Keratinocyte (primary cell): ENCODE data around the gene MYBPC2. TPM values are rescaled to one million over a fixed set of nuclear protein-coding genes. Genes with fewer than 3 reads are reported as not detected.
"Not testable (repeated sequence)": the region's sequence is repeated elsewhere in the genome, so short reads cannot be mapped to it uniquely, and the experiment has no call there.

Experiments
- DNase-seq: peaks from one replicate; pipeline ENCODE4 v3.0.0-alpha.2; 2011; ENCODE audit warnings: low read depth, missing footprints, low spot score
- FAIRE-seq: peaks from 2 replicates; lab custom pipeline; 2011; peaks lifted over from hg19 to GRCh38; lab: Jason Lieb, UNC
- H2AFZ ChIP-seq: 2 replicates; pipeline ENCODE4 v1.6.0; 2012; ENCODE audit warnings: low read length, control low read depth, inconsistent platforms; ENCODE audit not compliant: control insufficient read depth
- H3K27ac ChIP-seq: 2 replicates; pipeline ENCODE4 v1.5.1; 2011; ENCODE audit warnings: low read length; ENCODE audit not compliant: control insufficient read depth, insufficient read depth
- H3K27me3 ChIP-seq: 3 replicates; pipeline ENCODE4 v1.6.0; 2011; ENCODE audit warnings: low read length; ENCODE audit not compliant: control insufficient read depth, insufficient read depth; ENCODE audit errors: extremely low read depth
- H3K36me3 ChIP-seq, 2 experiments: 2 replicates in 1 of 2; 3 replicates in 1 of 2; pipeline ENCODE4 v1.5.1; 2011; ENCODE audit warnings: low read length in 2 of 2, mild to moderate bottlenecking in 1 of 2; ENCODE audit not compliant: control insufficient read depth in 2 of 2, insufficient read depth in 2 of 2; ENCODE audit errors: extremely low read depth in 1 of 2
- H3K4me1 ChIP-seq: 3 replicates; pipeline ENCODE4 v1.5.1; 2011; ENCODE audit warnings: low read length; ENCODE audit not compliant: control insufficient read depth, insufficient read depth; ENCODE audit errors: extremely low read depth
- H3K4me2 ChIP-seq: 3 replicates; pipeline ENCODE4 v1.6.0; 2011; ENCODE audit warnings: low read depth, low read length; ENCODE audit not compliant: control insufficient read depth, insufficient read depth; ENCODE audit errors: extremely low read depth
- H3K4me3 ChIP-seq, 3 experiments: fragments of 200-600 bp in 1 of 3; sonication (generic) in 1 of 3; 2 replicates in 2 of 3; 3 replicates in 1 of 3; pipeline ENCODE4 v1.5.1; 2011 to 2016; ENCODE audit warnings: low read length in 3 of 3, mild to moderate bottlenecking in 3 of 3, control low read depth in 2 of 3, inconsistent platforms in 1 of 3, low read depth in 1 of 3, mixed read lengths in 1 of 3, mixed run types in 1 of 3, moderate library complexity in 1 of 3; ENCODE audit not compliant: control insufficient read depth in 2 of 3, insufficient read depth in 2 of 3; ENCODE audit errors: extremely low read depth in 1 of 3
- H3K79me2 ChIP-seq: 2 replicates; pipeline ENCODE4 v1.6.0; 2012; ENCODE audit warnings: low read length; ENCODE audit not compliant: control insufficient read depth, insufficient read depth
- H3K9ac ChIP-seq: 3 replicates; pipeline ENCODE4 v1.6.0; 2011; ENCODE audit warnings: low read length; ENCODE audit not compliant: control insufficient read depth, insufficient read depth; ENCODE audit errors: extremely low read depth
- H3K9me1 ChIP-seq: 3 replicates; pipeline ENCODE4 v1.6.0; 2011; ENCODE audit warnings: low read length; ENCODE audit not compliant: control insufficient read depth, insufficient read depth; ENCODE audit errors: extremely low read depth
- H3K9me3 ChIP-seq: 2 replicates; pipeline ENCODE4 v1.5.1; 2012; ENCODE audit warnings: low read depth, low read length; ENCODE audit not compliant: control insufficient read depth
- H4K20me1 ChIP-seq: 3 replicates; pipeline ENCODE4 v1.6.0; 2011; ENCODE audit warnings: low read length; ENCODE audit not compliant: control insufficient read depth, insufficient read depth; ENCODE audit errors: extremely low read depth
- EZH2 ChIP-seq: IDR thresholded peaks from one replicate; pipeline ENCODE4 v1.6.1; 2012; ENCODE audit warnings: inconsistent platforms, mild to moderate bottlenecking, low read length, moderate library complexity
- dilution Hi-C: fragments of 300-500 bp; cut with MboI; formaldehyde crosslinking; loops from one replicate; pipeline ENCODE4 v1.7.0; 2020; ENCODE audit warnings: low sequenced_read_pairs; ENCODE audit not compliant: extremely low pct_ligation_motif_present
- polyA plus RNA-seq, 5 experiments: library from polyadenylated mRNA; depleted of rRNA in 3 of 5; stranded (reverse) in 3 of 5; stranded (forward) in 1 of 5; unstranded in 1 of 5; fragments of >200 nt; gene quantifications; 1 replicate in 1 of 5; 2 replicates in 3 of 5; 3 replicates in 1 of 5; pipeline versions ENCODE4 v1.2.1 to v1.2.3, GENCODE V29; 2011 to 2012; ENCODE audit warnings: missing spikeins in 2 of 5, low read depth in 1 of 5, low replicate concordance in 1 of 5
- TF ChIP-seq, protein P1 (sequence below), 3 experiments: IDR thresholded peaks in 1 of 3; conservative IDR thresholded peaks in 1 of 3; optimal IDR thresholded peaks in 1 of 3; 2 replicates in 2 of 3; 3 replicates in 1 of 3; pipeline versions ENCODE3 to v1.5.1; 2011; ENCODE audit warnings: low read length in 3 of 3, mild to moderate bottlenecking in 3 of 3, moderate library complexity in 2 of 3, control low read depth in 1 of 3, inconsistent platforms in 1 of 3; ENCODE audit not compliant: insufficient read depth in 2 of 3; ENCODE audit errors: extremely low read depth in 1 of 3

Gene MYBPC2
- polyA plus RNA-seq, 1 donor (not counting 4 experiments of a cell fraction or from before 2014, with no cell fraction given): not detected

DNA sequence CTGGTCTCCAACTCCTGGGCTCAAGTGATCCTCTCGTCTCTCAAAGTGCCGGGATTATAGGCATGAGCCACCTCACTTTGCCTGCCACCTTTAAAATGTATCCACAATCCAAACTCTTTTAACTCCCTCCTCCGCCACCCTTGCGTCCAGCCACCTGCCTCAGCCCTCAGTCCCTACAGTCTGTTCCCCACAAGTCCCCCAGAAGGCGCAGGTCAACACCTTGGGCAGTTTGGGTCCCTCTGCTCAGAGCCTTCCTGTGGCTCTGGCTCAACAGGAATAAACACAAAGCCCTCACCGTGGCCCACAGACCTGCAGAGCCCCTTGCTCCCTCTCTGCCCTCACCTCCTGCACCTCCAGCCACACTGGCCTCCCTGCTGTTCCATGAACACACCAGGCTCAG, 36.1 kb downstream of the MYBPC2 start:
- no peaks in the 10 kb centered on the region for H3K9me1 ChIP-seq
- no peaks in the 10 kb centered on the region for H3K4me1 ChIP-seq
- H3K9me3 ChIP-seq: no peaks in the 10 kb centered on the region
- TF ChIP-seq, protein P1, sequence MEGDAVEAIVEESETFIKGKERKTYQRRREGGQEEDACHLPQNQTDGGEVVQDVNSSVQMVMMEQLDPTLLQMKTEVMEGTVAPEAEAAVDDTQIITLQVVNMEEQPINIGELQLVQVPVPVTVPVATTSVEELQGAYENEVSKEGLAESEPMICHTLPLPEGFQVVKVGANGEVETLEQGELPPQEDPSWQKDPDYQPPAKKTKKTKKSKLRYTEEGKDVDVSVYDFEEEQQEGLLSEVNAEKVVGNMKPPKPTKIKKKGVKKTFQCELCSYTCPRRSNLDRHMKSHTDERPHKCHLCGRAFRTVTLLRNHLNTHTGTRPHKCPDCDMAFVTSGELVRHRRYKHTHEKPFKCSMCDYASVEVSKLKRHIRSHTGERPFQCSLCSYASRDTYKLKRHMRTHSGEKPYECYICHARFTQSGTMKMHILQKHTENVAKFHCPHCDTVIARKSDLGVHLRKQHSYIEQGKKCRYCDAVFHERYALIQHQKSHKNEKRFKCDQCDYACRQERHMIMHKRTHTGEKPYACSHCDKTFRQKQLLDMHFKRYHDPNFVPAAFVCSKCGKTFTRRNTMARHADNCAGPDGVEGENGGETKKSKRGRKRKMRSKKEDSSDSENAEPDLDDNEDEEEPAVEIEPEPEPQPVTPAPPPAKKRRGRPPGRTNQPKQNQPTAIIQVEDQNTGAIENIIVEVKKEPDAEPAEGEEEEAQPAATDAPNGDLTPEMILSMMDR (optimal IDR thresholded peaks at IDR 0.05 in 1 of 3, IDR thresholded peaks at IDR 0.05 in 1 of 3, conservative IDR thresholded peaks at IDR 0.05 in 1 of 3; ENCODE audit: extremely low read depth in 1 of 3, insufficient read depth in 2 of 3, low read length in 3 of 3): no peak
- no peak for TF ChIP-seq EZH2
- peaks cover 11% of the 10 kb centered on the region for H3K27me3 ChIP-seq
- DNase-seq: no peak
- no peaks in the 10 kb centered on the region for H4K20me1 ChIP-seq
- no peak overlapping the region for H2AFZ ChIP-seq
- H3K36me3 ChIP-seq: no peaks in the 10 kb centered on the region
- no peak overlapping the region for H3K4me3 ChIP-seq
- dilution Hi-C loops: no loop called here
- no peak overlapping the region for H3K9ac ChIP-seq
- no peaks in the 10 kb centered on the region for H3K79me2 ChIP-seq
- no peak overlapping the region for H3K4me2 ChIP-seq
- H3K27ac ChIP-seq: no peak overlapping the region
- FAIRE-seq: no peak

DNA sequence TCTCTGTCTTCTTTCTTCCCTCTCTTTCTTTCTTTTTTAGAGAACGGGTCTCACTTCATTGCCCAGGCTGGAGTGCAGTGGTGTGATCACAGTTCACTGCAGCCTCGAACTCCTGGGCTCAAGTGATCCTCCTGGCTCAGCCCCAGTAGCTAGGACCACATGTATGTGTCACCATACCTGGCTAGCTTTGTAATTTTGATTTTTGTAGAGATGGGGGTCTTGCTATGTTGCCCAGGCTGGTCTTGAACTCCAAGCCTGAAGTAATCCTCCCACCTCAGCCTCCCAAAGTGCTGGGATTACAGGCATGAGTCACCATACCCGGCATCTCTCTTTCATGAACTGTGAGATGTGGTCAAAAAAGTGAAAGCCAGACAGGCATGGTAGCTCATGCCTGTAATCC, 40.6 kb downstream of the MYBPC2 start:
- H2AFZ ChIP-seq, H3K4me1 ChIP-seq, H3K9me1 ChIP-seq, H3K27ac ChIP-seq, H3K4me2 ChIP-seq, H3K27me3 ChIP-seq, H3K36me3 ChIP-seq, H3K9me3 ChIP-seq, H3K9ac ChIP-seq, H3K4me3 ChIP-seq, dilution Hi-C loops, H4K20me1 ChIP-seq, FAIRE-seq, DNase-seq: not testable (repeated sequence)
- peaks cover 14% of the 10 kb centered on the region for H3K79me2 ChIP-seq

DNA sequence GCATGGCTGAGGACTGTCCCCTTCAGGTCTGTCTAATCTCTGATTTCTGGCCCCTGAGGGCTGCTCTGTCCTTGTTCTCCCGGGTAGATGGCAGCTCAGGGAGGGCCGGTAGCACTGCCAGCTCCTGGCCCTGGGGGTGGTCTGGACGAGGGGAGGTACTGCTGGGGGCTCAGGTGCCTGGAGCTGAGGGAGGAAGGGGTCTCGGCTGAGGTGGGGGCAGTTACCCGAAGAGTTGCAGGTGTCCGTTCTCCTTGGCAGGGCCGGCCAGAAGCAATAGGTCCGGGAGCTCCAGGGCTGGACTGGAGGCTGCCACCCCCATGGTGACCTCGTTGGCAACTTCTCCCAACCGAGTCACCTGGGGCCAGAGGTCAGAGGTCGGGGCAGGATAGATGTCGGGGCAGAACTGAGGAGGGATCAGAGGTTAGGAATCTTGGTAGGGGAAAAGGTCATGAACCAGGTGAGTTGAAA, 42.4 kb downstream of the MYBPC2 start:
- no peak overlapping the region for H3K4me3 ChIP-seq
- peaks cover 6% of the 10 kb centered on the region for H4K20me1 ChIP-seq
- H3K27me3 ChIP-seq: no peaks in the 10 kb centered on the region
- H3K9ac ChIP-seq: no peak overlapping the region
- peaks cover 6% of the 10 kb centered on the region for H3K4me1 ChIP-seq
- no peak overlapping the region for H3K27ac ChIP-seq
- H2AFZ ChIP-seq: no peak overlapping the region
- peaks cover 19% of the 10 kb centered on the region for H3K79me2 ChIP-seq
- dilution Hi-C loops: no loop called here
- H3K9me1 ChIP-seq: peaks cover 2% of the 10 kb centered on the region
- peaks cover 7 to 8% of the 10 kb centered on the region in 2 experiments for H3K36me3 ChIP-seq
- DNase-seq (no peak), FAIRE-seq (no peak)
- no peak overlapping the region for H3K4me2 ChIP-seq
- TF ChIP-seq, protein P1 (optimal IDR thresholded peaks at IDR 0.05 in 1 of 3, IDR thresholded peaks at IDR 0.05 in 1 of 3, conservative IDR thresholded peaks at IDR 0.05 in 1 of 3; ENCODE audit: extremely low read depth in 1 of 3, insufficient read depth in 2 of 3, low read length in 3 of 3): no peak
- no peak for TF ChIP-seq EZH2
- H3K9me3 ChIP-seq: no peaks in the 10 kb centered on the region
